NCI-H1436 (cell line): ENCODE measurements around the gene ABLIM2.

ENCODE experiments used
- DNase-seq: peaks from one replicate; lab custom pipeline; 2025; lab: John Stamatoyannopoulos, UW

ABLIM2 gene

GRCh38 chr4:8028368-8028767 is 130.2 kb downstream of the ABLIM2 start:
- no peak for DNase-seq

- no peak for DNase-seq
Measured at GRCh38 chr4:8026453-8026852, 132.2 kb downstream of the ABLIM2 start.

- no peak for DNase-seq
Measured at GRCh38 chr4:8025668-8026067, 132.9 kb downstream of the ABLIM2 start.

GRCh38 chr4:8024073-8024786 is 134.4 kb downstream of the ABLIM2 start:
- DNase-seq, result no peak

- no peak for DNase-seq
Measured at GRCh38 chr4:8023696-8024033, 134.9 kb downstream of the ABLIM2 start.

GRCh38 chr4:8022767-8023695 is 135.6 kb downstream of the ABLIM2 start:
- no peak for DNase-seq

- DNase-seq, result no peak
Measured at GRCh38 chr4:8021796-8022195, 136.8 kb downstream of the ABLIM2 start.

- DNase-seq, result no peak
Measured at GRCh38 chr4:8019396-8020365, 138.9 kb downstream of the ABLIM2 start.

GRCh38 chr4:8016527-8016926 is 142.1 kb downstream of the ABLIM2 start:
- no peak for DNase-seq

GRCh38 chr4:8015512-8015911 is 143.1 kb downstream of the ABLIM2 start:
- DNase-seq, result no peak

GRCh38 chr4:8013976-8014726 is 144.5 kb downstream of the ABLIM2 start:
- DNase-seq, result no peak

- no peak for DNase-seq
Measured at GRCh38 chr4:8012517-8012916, 146.1 kb downstream of the ABLIM2 start.

- DNase-seq, result peak; percentile 86
Measured at GRCh38 chr4:8010618-8011017, 148.0 kb downstream of the ABLIM2 start.

GRCh38 chr4:8009710-8010511 is 148.7 kb downstream of the ABLIM2 start:
- no peak for DNase-seq

- no peak for DNase-seq
Measured at GRCh38 chr4:8009097-8009496, 149.5 kb downstream of the ABLIM2 start.

GRCh38 chr4:8008391-8008790 is 150.2 kb downstream of the ABLIM2 start:
- DNase-seq, result no peak

GRCh38 chr4:8007581-8007980 is 151.0 kb downstream of the ABLIM2 start:
- no peak for DNase-seq

GRCh38 chr4:8006471-8006870 is 152.1 kb downstream of the ABLIM2 start:
- no peak for DNase-seq

- DNase-seq, result no peak
Measured at GRCh38 chr4:8005814-8006215, 152.8 kb downstream of the ABLIM2 start.

- no peak for DNase-seq
Measured at GRCh38 chr4:8005033-8005808, 153.4 kb downstream of the ABLIM2 start.
